Fibroblast of lung (primary cell): ENCODE results near the gene FMNL3.

Experiments
- CTCF ChIP-seq, 2 donors: IDR thresholded peaks in 1 of 2; conservative IDR thresholded peaks in 1 of 2; 1 replicate in 1 of 2; 2 replicates in 1 of 2; pipeline ENCODE4 v1.5.1; 2011 to 2012; ENCODE audit warnings: low read length in 2 of 2, control low read depth in 1 of 2, inconsistent platforms in 1 of 2, low read depth in 1 of 2, mild to moderate bottlenecking in 1 of 2
- EZH2 ChIP-seq: IDR thresholded peaks from 2 replicates; pipeline ENCODE4 v1.5.1; 2012; ENCODE audit warnings: low read length, control low read depth, mild to moderate bottlenecking; ENCODE audit errors: missing control alignments

GRCh38 chr12:49646331-49646830 lies 60.8 kb downstream of the FMNL3 start:
- TF ChIP-seq CTCF (conservative IDR thresholded peaks at IDR 0.05 in 1 of 2, IDR thresholded peaks at IDR 0.05 in 1 of 2; ENCODE audit: low read depth in 1 of 2, low read length in 2 of 2) (no peak), EZH2 (no peak)
